GM12891 (cell line): ENCODE results near the gene ROBO3.

Source experiments
- DNase-seq: peaks from one replicate; pipeline ENCODE4 v3.0.0; 2011; ENCODE audit warnings: low spot score; ENCODE audit not compliant: insufficient read length
- FAIRE-seq: peaks from 2 replicates; lab custom pipeline; 2011; peaks lifted over from hg19 to GRCh38; lab: Jason Lieb, UNC
- PAX5 ChIP-seq: IDR thresholded peaks from 2 replicates; pipeline ENCODE4 v1.6.1; 2011; ENCODE audit warnings: low read length, moderate library complexity, mild to moderate bottlenecking; ENCODE audit not compliant: insufficient read depth, severe bottlenecking
- POLR2A ChIP-seq: IDR thresholded peaks from 2 replicates; pipeline ENCODE4 v1.6.1; 2011; ENCODE audit warnings: low read depth, low read length, control low read depth
- POLR2AphosphoS5 ChIP-seq: IDR thresholded peaks from 2 replicates; pipeline ENCODE4 v1.6.1; 2011; ENCODE audit warnings: low read depth, low read length, control low read depth
- POU2F2 ChIP-seq: IDR thresholded peaks from 2 replicates; pipeline ENCODE4 v1.6.1; 2011; ENCODE audit warnings: low read depth, mild to moderate bottlenecking, control low read depth, low read length, moderate library complexity
- SPI1 ChIP-seq: IDR thresholded peaks from 2 replicates; pipeline ENCODE4 v1.6.1; 2011; ENCODE audit warnings: low read depth, low read length, control low read depth
- TAF1 ChIP-seq: IDR thresholded peaks from 2 replicates; pipeline ENCODE4 v1.6.1; 2011; ENCODE audit warnings: low read depth, low read length, control low read depth

ROBO3 gene

DNA sequence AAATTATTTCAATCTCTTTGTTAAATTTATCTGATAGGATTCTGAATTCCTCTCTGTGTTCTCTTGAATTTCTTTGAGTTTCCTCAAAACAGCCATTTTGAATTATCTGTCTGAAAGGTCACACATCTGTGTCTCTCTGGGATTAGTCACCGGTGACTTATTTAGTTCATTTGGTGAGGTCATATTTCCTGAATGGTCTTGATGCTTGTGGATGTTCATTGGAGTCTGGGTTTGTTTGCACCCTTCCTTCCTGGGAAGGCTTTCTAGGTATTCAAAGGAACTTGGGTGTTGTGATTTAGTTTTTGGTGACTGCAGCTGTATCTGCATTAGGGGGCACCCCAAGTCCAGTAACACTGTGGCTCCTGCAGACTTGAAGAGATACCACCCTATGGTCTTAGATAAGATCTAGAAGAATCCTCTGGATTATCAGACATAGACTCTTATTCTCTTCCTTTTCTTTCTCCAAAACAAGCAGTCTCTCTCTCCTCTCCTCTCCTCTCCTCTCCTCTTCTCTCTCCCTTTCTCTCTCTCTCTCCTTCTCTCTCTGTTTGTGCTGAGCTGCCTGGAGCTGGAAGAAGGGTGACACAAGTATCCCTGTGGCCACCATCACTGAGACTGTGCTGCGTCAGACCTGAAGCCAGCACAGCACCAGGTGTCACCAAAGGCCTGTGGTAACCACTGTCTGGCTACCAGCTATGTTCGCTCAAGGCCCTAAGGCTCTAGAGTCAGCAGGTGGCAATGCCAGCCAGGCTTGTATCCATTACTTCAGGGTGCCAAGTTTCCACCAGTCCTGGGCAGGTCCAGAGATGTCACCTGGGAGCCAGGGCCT is 50.5 kb downstream of the ROBO3 start:
- FAIRE-seq = no peak
- DNase-seq = no peak
- TF ChIP-seq POU2F2 (no peak), POLR2AphosphoS5 (no peak), SPI1 (no peak), TAF1 (no peak), POLR2A (no peak), PAX5 (no peak)

GRCh38 chr11:124916370-124916710 is 51.1 kb downstream of the ROBO3 start:
- DNase-seq (no peak), FAIRE-seq (no peak)
- TF ChIP-seq PAX5 = no peak
- TF ChIP-seq TAF1 = no peak
- TF ChIP-seq POLR2AphosphoS5 = no peak
- TF ChIP-seq POLR2A = no peak
- no peak for TF ChIP-seq POU2F2
- TF ChIP-seq SPI1 = no peak

DNA sequence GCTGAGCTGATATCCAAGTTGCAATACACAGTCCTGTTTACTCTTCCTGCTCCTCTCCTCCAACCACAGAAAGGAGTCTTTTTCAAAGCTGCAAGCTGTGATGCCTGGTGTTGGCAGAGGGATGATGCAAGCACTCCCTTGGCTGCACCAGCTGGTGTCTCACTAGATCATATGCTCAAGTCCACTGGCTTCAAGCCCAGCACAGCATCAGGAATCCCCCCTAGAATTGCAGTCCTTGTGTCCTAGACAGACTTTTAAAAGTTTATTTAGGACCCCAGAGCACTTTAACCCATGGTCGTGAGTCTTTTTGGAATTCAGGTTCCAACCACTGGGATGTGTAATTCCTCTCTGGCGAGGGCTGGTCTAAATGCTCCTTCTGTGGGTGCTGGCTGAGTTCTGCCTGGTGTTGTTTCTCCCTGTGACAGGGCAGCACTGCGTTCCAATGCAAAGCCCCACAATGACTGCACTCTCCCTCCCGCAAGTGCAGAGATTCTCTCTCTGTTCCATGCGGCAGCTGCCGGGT is 51.9 kb downstream of the ROBO3 start:
- TF ChIP-seq POLR2A = no peak
- no peak for TF ChIP-seq POLR2AphosphoS5
- TF ChIP-seq TAF1 = no peak
- TF ChIP-seq POU2F2 = no peak
- TF ChIP-seq SPI1 = no peak
- TF ChIP-seq PAX5 = no peak
- FAIRE-seq = no peak

GRCh38 chr11:124918950-124919349 is 53.7 kb downstream of the ROBO3 start, which contains the start of gene HEPN1:
TSS of gene HEPN1 (plus strand) at chr11:124919250.
- no peak for TF ChIP-seq SPI1
- no peak for TF ChIP-seq POU2F2
- no peak for TF ChIP-seq POLR2A
- no peak for TF ChIP-seq POLR2AphosphoS5
- FAIRE-seq (no peak), DNase-seq (no peak)

More for the DNA sequence above, 51.9 kb downstream of the ROBO3 start:
- DNase-seq = no peak

GRCh38 chr11:124919898-124920297 is 54.7 kb downstream of the ROBO3 start:
- DNase-seq = no peak
- FAIRE-seq = no peak

GRCh38 chr11:124920356-124920755 is 55.1 kb downstream of the ROBO3 start:
- no peak for FAIRE-seq
- TF ChIP-seq TAF1 (no peak), SPI1 (no peak), POLR2A (no peak), PAX5 (no peak)
- no peak for DNase-seq

More at GRCh38 chr11:124919898-124920297, 54.7 kb downstream of the ROBO3 start:
- TF ChIP-seq POU2F2 (no peak), POLR2A (no peak), POLR2AphosphoS5 (no peak), PAX5 (no peak)

GRCh38 chr11:124920870-124921609 is 55.8 kb downstream of the ROBO3 start:
- DNase-seq (no peak), FAIRE-seq (no peak)
- no peak for TF ChIP-seq POLR2A

- no peak for TF ChIP-seq POU2F2
- no peak for TF ChIP-seq PAX5
- no peak for TF ChIP-seq TAF1
- no peak for TF ChIP-seq POLR2AphosphoS5
- no peak for TF ChIP-seq SPI1
- DNase-seq = no peak
- no peak for FAIRE-seq
Observed at GRCh38 chr11:124922831-124923230, 57.6 kb downstream of the ROBO3 start.

DNA sequence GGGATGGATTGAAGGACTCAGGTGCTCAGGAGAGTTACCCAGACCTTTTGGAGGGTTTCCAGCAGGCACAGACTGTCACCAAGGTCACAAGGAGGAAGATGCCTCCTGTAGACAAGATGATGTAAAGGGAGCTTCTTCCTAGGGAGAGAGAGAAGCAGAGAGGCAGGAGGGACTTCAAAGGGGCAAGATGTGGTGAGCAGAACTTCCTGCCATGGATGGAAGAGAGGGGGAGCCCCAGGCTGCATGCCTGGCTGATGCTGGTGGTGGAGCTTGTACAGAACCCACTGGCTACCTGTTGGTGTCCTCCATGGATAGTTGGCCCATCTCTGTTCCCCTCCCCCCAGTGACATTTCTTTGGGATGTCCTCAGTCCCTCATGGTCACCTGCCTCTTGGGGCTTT is 58.1 kb downstream of the ROBO3 start:
- DNase-seq (no peak), FAIRE-seq (no peak)
- TF ChIP-seq SPI1 = no peak
- no peak for TF ChIP-seq PAX5
- no peak for TF ChIP-seq TAF1
- no peak for TF ChIP-seq POLR2A
- no peak for TF ChIP-seq POLR2AphosphoS5
- no peak for TF ChIP-seq POU2F2
